Neuronal stem cell (in vitro differentiated cells): Measurements from ENCODE around the gene FOXA1.

Source experiments
- DNase-seq: peaks from one replicate; pipeline ENCODE4 v3.0.0-alpha.2; 2013; ENCODE audit warnings: low spot score
- H2AFZ ChIP-seq: one replicate; pipeline ENCODE4 v1.6.1; 2013; ENCODE audit warnings: mild to moderate bottlenecking, low read length, inconsistent platforms
- H2AK5ac ChIP-seq: 2 replicates; pipeline ENCODE4 v1.6.1; 2013; ENCODE audit warnings: low read depth, mild to moderate bottlenecking, inconsistent platforms, low read length, moderate library complexity, mixed read lengths
- H2BK120ac ChIP-seq: 2 replicates; pipeline ENCODE4 v1.6.1; 2013; ENCODE audit warnings: low read depth, mild to moderate bottlenecking, inconsistent platforms, low read length, moderate library complexity, mixed read lengths
- H2BK12ac ChIP-seq: one replicate; pipeline ENCODE4 v1.6.1; 2013; ENCODE audit warnings: low read length, inconsistent platforms
- H2BK15ac ChIP-seq: 2 replicates; pipeline ENCODE4 v1.6.1; 2013; ENCODE audit warnings: mild to moderate bottlenecking, low read length, inconsistent platforms, mixed read lengths
- H2BK5ac ChIP-seq: one replicate; pipeline ENCODE4 v1.6.1; 2013; ENCODE audit warnings: inconsistent platforms, mild to moderate bottlenecking, low read length, moderate library complexity
- H3K14ac ChIP-seq: one replicate; pipeline ENCODE4 v1.6.1; 2013; ENCODE audit warnings: low read length, inconsistent platforms
- H3K18ac ChIP-seq: 2 replicates; pipeline ENCODE4 v1.6.1; 2013; ENCODE audit warnings: low read length, inconsistent platforms
- H3K23ac ChIP-seq: 2 replicates; pipeline ENCODE4 v1.6.1; 2013; ENCODE audit warnings: low read depth, mild to moderate bottlenecking, mixed read lengths, low read length, inconsistent platforms; ENCODE audit not compliant: poor library complexity
- H3K27ac ChIP-seq: replicated peaks from 3 replicates; pipeline ENCODE4 v1.5.1; 2013; ENCODE audit warnings: low read length, inconsistent platforms
- H3K27me3 ChIP-seq, 3 experiments: 2 replicates each; pipeline ENCODE4 v1.6.1; 2013; ENCODE audit warnings: low read length in 3 of 3, mild to moderate bottlenecking in 2 of 3, inconsistent platforms in 1 of 3, low read depth in 1 of 3, mixed read lengths in 1 of 3, moderate library complexity in 1 of 3; ENCODE audit not compliant: control insufficient read depth in 3 of 3, insufficient read depth in 3 of 3
- H3K36me3 ChIP-seq, 2 donors: replicated peaks in 1 of 2; 2 replicates each; pipeline ENCODE4 v1.6.1; 2013; ENCODE audit warnings: low read length in 2 of 2; ENCODE audit not compliant: control insufficient read depth in 2 of 2, insufficient read depth in 2 of 2
- H3K4ac ChIP-seq: 2 replicates; pipeline ENCODE4 v1.6.1; 2013; ENCODE audit warnings: inconsistent platforms, mild to moderate bottlenecking, low read length, moderate library complexity
- H3K4me1 ChIP-seq, 2 donors: 1 replicate in 1 of 2; 2 replicates in 1 of 2; pipeline ENCODE4 v1.6.1; 2013; ENCODE audit warnings: low read length in 2 of 2, low read depth in 1 of 2; ENCODE audit not compliant: control insufficient read depth in 2 of 2, insufficient read depth in 1 of 2
- H3K4me2 ChIP-seq: one replicate; pipeline ENCODE4 v1.6.1; 2013; ENCODE audit warnings: mild to moderate bottlenecking, low read length, inconsistent platforms; ENCODE audit not compliant: insufficient read depth, poor library complexity, severe bottlenecking
- H3K4me3 ChIP-seq, 2 donors: 2 replicates each; pipeline ENCODE4 v1.5.1; 2013; ENCODE audit warnings: low read length in 2 of 2, mild to moderate bottlenecking in 2 of 2, inconsistent platforms in 1 of 2, moderate library complexity in 1 of 2
- H3K79me1 ChIP-seq: one replicate; pipeline ENCODE4 v1.6.1; 2013; ENCODE audit warnings: low read depth, mild to moderate bottlenecking, inconsistent platforms, low read length, moderate library complexity
- H3K9ac ChIP-seq: one replicate; pipeline ENCODE4 v1.6.1; 2013; ENCODE audit warnings: mild to moderate bottlenecking, low read depth, low read length, inconsistent platforms; ENCODE audit not compliant: poor library complexity
- H3K9me3 ChIP-seq, 2 donors: replicated peaks in 1 of 2; 2 replicates each; pipeline versions ENCODE3 to v1.6.1; 2013; ENCODE audit warnings: low read length in 2 of 2, mild to moderate bottlenecking in 2 of 2, inconsistent platforms in 1 of 2, low read depth in 1 of 2, mixed read lengths in 1 of 2, moderate library complexity in 1 of 2; ENCODE audit not compliant: control insufficient read depth in 2 of 2, insufficient read depth in 1 of 2
- H4K8ac ChIP-seq: one replicate; pipeline ENCODE4 v1.6.1; 2013; ENCODE audit warnings: low read depth, mild to moderate bottlenecking, inconsistent platforms, low read length, moderate library complexity
- H4K91ac ChIP-seq: one replicate; pipeline ENCODE4 v1.6.1; 2013; ENCODE audit warnings: low read length, low read depth, mild to moderate bottlenecking, inconsistent platforms; ENCODE audit not compliant: poor library complexity
- whole genome bisulfite sequencing, 2 donors: extraction: QIAGEN DNeasy Blood & Tissue Kit; methylation state at CpG; one replicate each; pipeline ENCODE4 v1.1.7; 2013; ENCODE audit warnings: missing lambda C conversion rate in 2 of 2, mixed read lengths in 1 of 2; ENCODE audit not compliant: insufficient read length in 2 of 2, insufficient replicate concordance in 1 of 2; ENCODE audit errors: extremely low coverage in 2 of 2; 5-methylcytosine and 5-hydroxymethylcytosine counted together

The FOXA1 gene

DNA sequence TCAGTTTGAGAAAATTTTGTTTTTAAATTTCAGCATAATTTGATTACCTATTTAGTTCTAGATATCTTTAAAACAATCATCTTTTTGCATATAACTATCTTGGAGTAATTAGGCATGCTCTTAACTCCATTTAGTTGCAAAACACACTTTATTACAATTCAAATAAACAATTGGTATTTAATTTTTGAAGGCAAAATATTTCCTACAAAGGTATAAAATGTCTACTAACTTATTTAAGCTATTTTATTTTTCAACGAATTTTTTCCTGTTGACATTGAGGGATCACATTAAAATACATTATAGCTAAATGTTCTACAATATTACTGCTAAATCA, 8.3 kb downstream of the FOXA1 start:
- Histone ChIP-seq H2AK5ac (no peak overlapping the region), H3K4me1 (peaks cover 7 to 16% of the 10 kb centered on the region in 2 donors), H3K18ac (no peak overlapping the region), H2BK120ac (no peak overlapping the region), H3K9ac (no peak overlapping the region), H3K4ac (no peak overlapping the region), H3K9me3 (no peaks in the 10 kb centered on the region), H3K4me2 (no peak overlapping the region), H3K79me1 (no peaks in the 10 kb centered on the region), H3K4me3 (no peak overlapping the region), H4K8ac (no peak overlapping the region), H3K23ac (no peak overlapping the region), H2BK5ac (no peak overlapping the region), H4K91ac (no peak overlapping the region), H3K36me3 (no peaks in the 10 kb centered on the region), H3K27me3 (peaks cover 19 to 98% (median 80%) of the 10 kb centered on the region in 3 experiments), H3K27ac (no peak overlapping the region), H2BK15ac (no peak overlapping the region), H2AFZ (no peak overlapping the region), H3K14ac (no peak overlapping the region), H2BK12ac (no peak overlapping the region)
- no CpG with 5 or more reads among the region's 1 CpG for WGBS, 2 donors
- DNase-seq, result no peak

DNA sequence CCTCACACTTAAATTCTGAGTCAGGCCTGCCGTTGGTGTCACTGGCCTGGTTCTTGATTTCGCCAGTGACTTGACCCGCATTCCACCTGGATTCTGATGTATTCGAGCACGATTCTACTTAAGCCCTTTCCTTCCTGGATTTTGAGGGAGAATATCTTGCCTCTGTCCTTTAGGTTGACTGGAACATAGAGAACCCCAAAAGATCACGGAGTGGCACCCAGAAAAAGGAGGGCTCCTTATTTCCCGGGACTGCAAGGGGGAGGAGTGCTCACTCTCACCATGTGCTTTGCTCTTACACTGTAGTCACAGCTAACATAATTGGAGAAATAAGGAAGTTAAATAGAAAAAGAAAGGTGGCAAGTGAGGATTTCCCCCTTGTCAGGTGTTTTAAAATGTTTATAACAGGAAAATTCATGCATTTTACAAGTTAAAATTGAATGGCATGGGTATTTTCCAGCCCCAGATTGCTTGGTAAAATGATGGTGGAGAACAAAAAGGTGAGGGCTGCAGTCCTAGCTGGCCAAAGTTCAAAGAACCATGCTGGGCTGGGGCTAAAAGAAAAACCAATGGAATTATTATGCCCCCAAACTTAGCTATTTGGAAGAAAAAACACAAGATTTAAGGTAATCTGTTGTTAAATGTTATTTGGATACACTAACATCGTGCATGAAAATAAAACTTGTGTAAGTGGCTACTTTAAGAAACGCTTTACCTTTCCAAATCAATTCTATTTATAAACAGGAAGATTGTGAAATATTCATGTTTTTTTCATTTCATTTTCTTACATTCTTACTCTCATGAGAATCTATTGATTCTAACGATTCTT, 8.9 kb downstream of the FOXA1 start:
- H3K18ac ChIP-seq, result no peak overlapping the region
- no peak overlapping the region for H2BK15ac ChIP-seq
- no peak overlapping the region for H2BK120ac ChIP-seq
- H3K9ac ChIP-seq, result no peak overlapping the region
- H3K27me3 ChIP-seq, result peaks cover 16 to 98% (median 78%) of the 10 kb centered on the region in 3 experiments
- WGBS, 2 donors, result no CpG with 5 or more reads among the region's 10 CpGs
- H3K4me3 ChIP-seq, result no peak overlapping the region
- H3K27ac ChIP-seq, result no peak overlapping the region
- no peaks in the 10 kb centered on the region for H3K79me1 ChIP-seq
- peaks cover 7 to 13% of the 10 kb centered on the region in 2 donors for H3K4me1 ChIP-seq
- H3K14ac ChIP-seq, result no peak overlapping the region
- no peak overlapping the region for H3K4me2 ChIP-seq
- H3K36me3 ChIP-seq, result no peaks in the 10 kb centered on the region
- H4K91ac ChIP-seq, result no peak overlapping the region
- no peak overlapping the region for H3K23ac ChIP-seq
- H2AK5ac ChIP-seq, result no peak overlapping the region
- no peak for DNase-seq
- H2BK12ac ChIP-seq, result no peak overlapping the region
- no peak overlapping the region for H3K4ac ChIP-seq
- no peaks in the 10 kb centered on the region for H3K9me3 ChIP-seq
- H2BK5ac ChIP-seq, result no peak overlapping the region
- H2AFZ ChIP-seq, result no peak overlapping the region
- H4K8ac ChIP-seq, result no peak overlapping the region

DNA sequence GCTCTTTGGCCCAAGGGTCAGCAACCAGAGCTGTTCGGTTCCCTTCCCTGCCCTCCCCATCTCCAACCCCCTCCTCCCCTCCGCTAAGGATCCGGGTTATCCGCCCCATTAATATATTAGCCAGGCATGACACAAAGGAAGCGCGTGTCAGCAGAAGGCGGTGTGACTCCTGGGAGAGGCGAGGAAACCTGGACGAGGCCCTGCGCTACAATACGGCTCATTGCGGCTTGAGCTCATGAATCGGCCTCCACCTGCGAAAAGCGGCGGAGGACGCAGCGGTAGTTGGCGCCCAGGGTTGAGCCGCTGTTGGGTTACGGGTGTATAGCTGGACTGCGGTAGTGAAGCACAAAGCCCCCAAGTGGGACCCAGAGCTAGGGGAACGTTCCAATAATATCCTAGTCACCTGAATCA, 9.9 kb downstream of the FOXA1 start:
- no peak for DNase-seq
- Histone ChIP-seq H3K4me1 (peaks cover 7 to 13% of the 10 kb centered on the region in 2 donors), H3K4me2 (no peak overlapping the region), H4K8ac (no peak overlapping the region), H2BK5ac (peak overlapping the region; percentile 82), H3K79me1 (no peaks in the 10 kb centered on the region), H3K9ac (no peak overlapping the region), H4K91ac (no peak overlapping the region), H3K4me3 (no peak overlapping the region), H3K9me3 (no peaks in the 10 kb centered on the region), H3K14ac (no peak overlapping the region), H2BK12ac (no peak overlapping the region), H3K27ac (no peak overlapping the region), H2AK5ac (peak overlapping the region; percentile 63), H3K18ac (peak overlapping the region; percentile 81), H2AFZ (peak overlapping the region; percentile 12), H3K23ac (no peak overlapping the region), H2BK15ac (no peak overlapping the region), H2BK120ac (no peak overlapping the region), H3K36me3 (no peaks in the 10 kb centered on the region), H3K4ac (no peak overlapping the region), H3K27me3 (peaks cover 14 to 90% (median 72%) of the 10 kb centered on the region in 3 experiments)
- WGBS, 2 donors, result no CpG with 5 or more reads among the region's 23 CpGs

DNA sequence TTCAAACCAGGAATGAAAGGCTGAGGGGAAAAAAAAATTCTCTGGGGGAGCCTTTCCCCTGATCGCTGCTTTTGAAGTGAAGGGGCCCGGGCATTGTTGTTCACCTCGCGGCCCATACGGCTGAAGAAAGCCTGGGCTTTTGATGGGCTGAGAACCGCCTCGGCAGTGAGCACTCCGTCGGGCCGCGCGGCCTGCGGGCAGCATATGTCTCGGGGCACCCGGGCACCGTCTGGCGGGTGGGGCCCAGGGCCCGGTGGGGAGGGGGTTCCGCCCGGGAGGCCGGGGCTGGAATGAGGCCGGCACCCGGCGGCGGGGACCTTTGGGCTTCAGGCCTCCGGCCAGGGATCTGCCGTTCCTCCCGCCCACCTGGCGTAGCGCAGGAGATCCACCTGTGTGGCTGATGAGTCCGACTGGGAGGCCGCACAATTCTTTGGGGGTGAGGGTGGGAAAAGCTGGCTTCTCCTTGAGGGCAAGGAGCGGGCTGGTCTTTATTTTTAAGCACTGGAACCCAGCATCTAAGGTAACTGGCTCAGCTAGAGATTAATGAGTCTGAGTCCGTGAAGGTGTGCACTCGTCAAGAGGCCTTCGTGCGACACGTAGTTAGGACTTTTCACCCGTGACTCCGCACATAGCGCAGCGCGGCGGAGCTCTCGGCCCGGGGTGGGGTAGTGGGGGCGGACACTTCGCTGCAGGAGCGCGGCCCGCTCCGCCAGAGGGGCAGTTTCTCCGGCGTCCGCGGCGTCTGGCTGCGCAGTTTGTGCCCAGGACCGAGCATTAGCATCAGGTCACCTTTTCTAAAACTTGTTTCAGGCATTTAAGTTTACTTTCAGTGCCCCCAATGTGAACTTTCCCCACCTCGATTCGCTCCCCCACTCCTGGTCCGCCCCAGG, 10.6 kb downstream of the FOXA1 start:
- H2AFZ ChIP-seq, result peak overlapping the region; percentile 86
- WGBS, 2 donors, result no CpG with 5 or more reads among the region's 62 CpGs
- no peak overlapping the region for H2BK12ac ChIP-seq
- H3K23ac ChIP-seq, result no peak overlapping the region
- no peak for DNase-seq
- H3K36me3 ChIP-seq, result no peaks in the 10 kb centered on the region
- no peak overlapping the region for H2BK120ac ChIP-seq
- H3K27me3 ChIP-seq, result peaks cover 14 to 89% (median 71%) of the 10 kb centered on the region in 3 experiments
- H3K4me2 ChIP-seq, result peak overlapping the region; percentile 91
- no peak overlapping the region for H3K27ac ChIP-seq
- H2AK5ac ChIP-seq, result peak overlapping the region; percentile 63
- H3K79me1 ChIP-seq, result no peaks in the 10 kb centered on the region
- H4K8ac ChIP-seq, result no peak overlapping the region
- peak overlapping the region; percentile 80 for H3K18ac ChIP-seq
- no peaks in the 10 kb centered on the region for H3K9me3 ChIP-seq
- H4K91ac ChIP-seq, result no peak overlapping the region
- no peak overlapping the region for H3K4ac ChIP-seq
- peak overlapping the region; percentile 82 for H2BK5ac ChIP-seq
- no peak overlapping the region for H2BK15ac ChIP-seq
- H3K14ac ChIP-seq, result peak overlapping the region; percentile 56
- peak overlapping the region in 1 of 2 donors; percentile 0 for H3K4me3 ChIP-seq
- peaks cover 7 to 13% of the 10 kb centered on the region in 2 donors for H3K4me1 ChIP-seq
- no peak overlapping the region for H3K9ac ChIP-seq
